Measurements from ENCODE around the gene FZR1. TPM values are rescaled to one million over a fixed set of nuclear protein-coding genes. Genes with fewer than 3 reads are reported as not detected.

FZR1 gene
- total and polyA plus RNA-seq, 2 of the 8 experiments (the other 6 are each of a cell fraction or from before 2014, with no cell fraction given) = 21.6 to 35.5 TPM

DNA sequence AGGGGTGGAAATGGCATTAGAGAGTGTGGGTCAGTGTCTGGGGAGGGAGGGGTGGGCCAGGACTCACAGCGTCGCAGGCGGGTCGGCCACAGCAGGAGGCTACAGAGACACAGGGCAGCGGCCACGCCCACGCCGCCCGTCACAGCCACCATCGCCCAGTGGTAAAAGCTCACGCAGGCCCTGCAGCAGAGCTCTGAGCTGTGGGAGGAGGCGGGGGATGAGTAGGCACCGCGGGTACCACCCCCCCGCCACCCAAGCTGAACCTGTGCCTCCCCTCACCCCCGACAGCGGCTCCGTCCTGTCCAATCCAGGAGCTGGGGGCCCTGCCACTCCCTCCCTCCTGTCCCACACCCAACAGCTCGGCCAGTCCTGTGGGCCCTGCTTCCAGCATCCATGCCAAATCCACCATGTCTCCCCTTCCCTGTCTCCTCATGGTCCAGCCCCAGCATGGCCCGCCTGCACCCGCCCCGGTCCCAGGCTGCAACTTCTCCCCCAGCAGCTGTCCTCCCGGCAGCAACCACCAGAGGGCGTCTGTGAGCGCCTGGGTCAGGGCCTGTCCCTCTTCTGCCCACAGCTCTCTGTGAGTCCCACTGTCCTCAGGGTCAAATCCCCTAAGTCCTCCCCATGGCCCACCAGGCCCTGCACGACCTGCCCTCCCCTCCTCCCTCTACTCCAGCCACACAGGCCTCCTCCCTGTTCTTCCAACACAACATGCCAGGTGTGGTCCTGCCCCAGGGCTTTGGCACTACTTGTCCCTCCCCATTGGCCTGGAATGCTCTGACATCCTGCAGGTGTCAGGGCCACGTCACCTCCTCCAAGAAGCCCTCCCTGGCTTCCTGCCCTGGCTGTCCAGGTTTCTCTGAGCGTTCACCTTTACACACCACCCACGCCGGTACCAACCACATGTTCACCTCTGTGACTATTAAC, 38.9 kb downstream of the FZR1 start (continued):
- TF ChIP-seq CHD7 (IDR thresholded peaks at IDR 0.05; ENCODE audit: insufficient replicate concordance, low read length) (no peak), EP300 (IDR thresholded peaks at IDR 0.05; ENCODE audit: borderline replicate concordance in 1 of 2, low read depth in 2 of 2, low read length in 2 of 2) (no peak), SRF (IDR thresholded peaks at IDR 0.05; ENCODE audit: low read depth, low read length) (no peak), ASH2L (IDR thresholded peaks at IDR 0.05; ENCODE audit: low read length) (no peak), RBBP5 (IDR thresholded peaks at IDR 0.05; ENCODE audit: borderline replicate concordance, low read depth, low read length) (no peak), KDM4A (IDR thresholded peaks at IDR 0.05; ENCODE audit: low read depth, low read length, severe bottlenecking) (no peak), CHD2 (IDR thresholded peaks at IDR 0.05; ENCODE audit: low read length) (no peak), SAP30 (IDR thresholded peaks at IDR 0.05; ENCODE audit: insufficient read depth, insufficient replicate concordance, low read length) (no peak)
- TF ChIP-seq, protein P1, sequence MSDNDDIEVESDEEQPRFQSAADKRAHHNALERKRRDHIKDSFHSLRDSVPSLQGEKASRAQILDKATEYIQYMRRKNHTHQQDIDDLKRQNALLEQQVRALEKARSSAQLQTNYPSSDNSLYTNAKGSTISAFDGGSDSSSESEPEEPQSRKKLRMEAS (IDR thresholded peaks at IDR 0.05) = peak; percentile 29; the same call in 1 of the 2 replicates
